NCI-H2196 treated with DMSO at 0.1 percent for 48 hours (cell line): ENCODE results near the gene KDR.

ENCODE experiments used
- DNase-seq: peaks from one replicate; lab custom pipeline; 2025; ENCODE audit not compliant: unreplicated experiment; lab: John Stamatoyannopoulos, UW

The KDR gene

GRCh38 chr4:55125087-55125721 is at the start of gene KDR:
Gene KDR (minus strand): TSS chr4:55125595. CDS start chr4:55125293, 302 bp downstream.
- no peak for DNase-seq

DNA sequence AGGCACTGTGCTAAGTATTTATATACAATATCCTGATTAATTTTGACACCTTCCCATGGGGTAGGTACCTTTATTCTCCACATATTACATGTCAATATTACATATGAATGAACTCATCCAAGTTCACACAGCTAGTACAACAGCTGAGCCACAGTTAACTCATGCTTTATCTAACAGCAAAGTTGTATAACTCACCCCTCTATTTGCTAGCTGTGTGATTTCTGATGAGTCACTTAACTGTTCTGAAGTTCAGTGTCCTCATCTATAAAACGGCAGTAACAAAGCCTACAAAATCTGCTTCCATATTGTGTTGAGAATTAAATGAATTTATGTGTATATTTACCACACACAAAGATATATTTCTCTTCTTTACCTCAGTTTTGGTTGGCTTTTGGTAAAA is 48.2 kb upstream of the KDR start:
- DNase-seq: no peak

DNA sequence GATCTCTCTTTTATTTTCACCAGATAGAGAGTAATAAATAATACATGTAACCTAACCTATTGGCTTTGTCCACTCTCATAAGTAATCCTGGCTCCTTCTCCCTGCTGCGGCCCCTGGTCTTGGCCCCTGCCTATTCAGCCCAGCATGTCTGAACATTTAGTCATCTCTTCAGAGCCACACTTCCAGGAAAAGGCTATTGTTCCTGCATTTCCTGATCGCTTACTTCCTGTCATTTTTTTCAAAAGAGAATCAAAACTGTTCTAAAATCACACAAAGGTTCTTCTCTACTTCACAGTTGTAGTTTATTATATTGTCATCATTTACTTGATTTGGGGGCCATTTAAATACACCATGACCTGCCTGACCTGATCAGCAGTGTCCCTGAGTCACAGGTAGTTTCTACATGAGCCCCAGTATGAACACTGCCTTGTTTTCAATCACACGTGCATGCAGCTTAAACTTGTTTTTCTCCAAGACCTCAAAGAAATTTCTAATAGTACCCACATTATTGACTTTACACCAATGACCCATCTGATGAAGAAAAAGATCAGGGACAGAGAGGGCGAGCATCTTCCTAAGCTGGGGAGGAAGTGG is 47.4 kb upstream of the KDR start:
- DNase-seq: no peak

DNA sequence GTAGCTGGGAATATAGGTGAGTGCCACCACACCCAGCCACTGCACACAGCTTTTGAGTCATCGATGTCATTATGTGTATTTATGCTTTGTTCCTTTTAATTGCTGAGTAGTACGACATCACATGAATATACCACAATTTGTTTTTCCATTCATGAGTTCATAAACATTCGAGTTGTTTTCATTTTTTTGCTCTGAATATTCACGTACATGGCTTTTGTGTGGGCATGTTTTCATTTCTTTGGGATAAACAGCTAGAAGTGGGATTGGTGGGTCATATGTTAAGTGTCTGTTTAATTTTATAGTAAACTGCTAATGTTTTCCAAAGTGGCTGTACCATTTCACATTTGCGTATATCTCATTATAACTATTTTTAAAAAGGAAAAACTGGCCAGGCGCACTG is 45.1 kb upstream of the KDR start:
- DNase-seq: no peak

GRCh38 chr4:55169352-55169961 is 44.1 kb upstream of the KDR start:
- DNase-seq: no peak

- no peak for DNase-seq
Measured at GRCh38 chr4:55162396-55162795, 37.0 kb upstream of the KDR start.

- DNase-seq: no peak
Measured at GRCh38 chr4:55161739-55162138, 36.3 kb upstream of the KDR start.

DNA sequence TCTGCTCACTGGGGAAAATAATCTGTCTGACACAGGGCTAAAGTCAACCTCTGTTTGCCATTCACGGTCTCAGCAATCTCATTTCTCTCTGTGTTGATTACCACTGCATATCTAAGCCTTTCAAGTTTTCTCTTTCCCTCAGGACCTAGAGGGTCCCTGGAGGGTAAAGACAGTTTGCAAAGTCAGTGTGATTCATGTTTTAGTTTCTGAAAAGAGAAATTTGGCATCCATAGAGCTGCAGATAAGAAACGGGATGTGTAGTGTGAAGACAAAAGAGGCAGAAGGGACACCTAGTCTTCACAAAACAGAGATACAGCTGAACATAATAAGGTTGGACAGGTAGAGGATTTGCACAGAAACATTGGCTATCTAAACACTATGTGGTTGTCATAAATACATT is 34.5 kb upstream of the KDR start:
- DNase-seq: no peak

- DNase-seq: no peak
Measured at GRCh38 chr4:55158957-55159356, 33.6 kb upstream of the KDR start.

DNA sequence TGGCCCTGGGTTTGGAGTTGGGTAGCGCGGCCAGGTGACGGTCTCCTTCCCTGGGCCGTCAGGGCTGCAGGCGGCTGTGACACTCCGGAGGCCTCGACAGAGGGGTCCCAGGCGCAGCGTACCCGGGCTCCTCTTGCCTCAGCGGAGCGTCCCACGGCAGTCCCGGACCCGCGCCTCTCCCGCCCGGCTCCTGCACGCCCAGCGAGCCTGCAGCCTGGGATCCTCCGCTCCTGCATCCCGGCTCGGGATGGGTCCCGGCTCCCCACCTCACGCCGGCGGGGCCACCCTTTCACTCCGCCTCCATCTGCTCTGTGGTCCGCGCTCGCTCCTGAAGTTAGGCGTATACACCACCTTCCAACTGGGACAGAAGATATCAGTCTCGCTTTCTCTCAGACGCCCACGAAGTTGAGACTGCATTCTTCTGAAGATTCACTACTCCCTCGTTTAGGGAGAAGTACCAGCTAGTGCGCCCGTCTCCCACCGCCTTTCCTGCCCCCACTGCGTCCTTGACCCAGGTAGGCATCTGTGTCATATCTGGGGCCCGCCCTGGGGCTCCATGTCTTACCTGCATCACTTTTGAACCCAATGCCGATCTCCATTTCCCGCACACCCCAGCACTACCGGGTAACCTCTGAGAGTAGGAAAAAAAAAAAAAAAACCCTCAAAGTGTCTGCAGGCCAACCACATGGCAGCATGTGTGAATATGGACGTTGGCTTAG is 32.3 kb upstream of the KDR start:
- DNase-seq: no peak

DNA sequence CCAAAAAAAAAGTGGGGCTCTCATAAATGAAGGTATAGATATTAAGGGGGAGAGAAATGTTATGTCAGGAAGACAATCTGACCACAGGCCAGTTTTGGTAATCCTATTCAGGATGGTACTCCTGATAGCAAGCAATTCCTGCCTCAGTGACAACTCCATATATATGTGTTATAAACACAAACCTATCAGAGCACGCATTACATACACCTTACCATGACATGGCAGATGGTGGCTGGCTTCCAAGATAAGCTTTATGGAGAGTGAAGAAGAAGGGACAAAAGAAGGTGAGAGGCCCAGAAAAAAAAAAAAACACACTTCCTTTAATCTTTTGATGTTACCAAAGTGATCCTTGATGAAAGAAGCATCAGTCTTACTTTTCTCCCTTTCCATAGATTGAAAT is 29.5 kb upstream of the KDR start:
- DNase-seq: no peak

DNA sequence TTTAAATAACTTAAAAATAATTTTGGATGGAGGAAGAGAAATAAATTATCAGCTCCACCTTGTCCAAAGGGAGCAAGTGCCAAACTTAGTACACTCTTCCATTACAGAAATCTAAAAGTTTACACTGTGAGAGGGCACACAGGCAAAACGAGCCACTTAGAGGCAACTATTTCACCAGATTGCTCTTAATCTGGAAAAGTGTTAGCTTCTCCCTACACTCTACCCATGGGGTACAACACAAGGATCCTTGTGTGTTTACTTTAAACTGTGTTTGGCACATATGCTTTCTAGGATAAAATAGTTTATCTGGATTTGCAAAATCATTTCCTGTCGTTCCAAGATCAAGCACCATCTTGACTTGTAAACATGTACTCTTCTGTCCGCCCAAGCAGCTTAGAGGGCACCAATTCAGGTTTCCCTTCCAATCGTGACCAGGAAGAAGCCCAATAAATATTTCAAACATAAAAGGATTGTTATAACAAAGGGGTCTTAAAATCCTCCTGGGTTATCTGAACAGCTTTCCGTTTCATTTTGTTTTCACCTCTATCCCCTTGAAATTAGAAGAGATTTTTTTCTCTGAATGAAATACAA is 29.0 kb upstream of the KDR start:
- DNase-seq: no peak

DNA sequence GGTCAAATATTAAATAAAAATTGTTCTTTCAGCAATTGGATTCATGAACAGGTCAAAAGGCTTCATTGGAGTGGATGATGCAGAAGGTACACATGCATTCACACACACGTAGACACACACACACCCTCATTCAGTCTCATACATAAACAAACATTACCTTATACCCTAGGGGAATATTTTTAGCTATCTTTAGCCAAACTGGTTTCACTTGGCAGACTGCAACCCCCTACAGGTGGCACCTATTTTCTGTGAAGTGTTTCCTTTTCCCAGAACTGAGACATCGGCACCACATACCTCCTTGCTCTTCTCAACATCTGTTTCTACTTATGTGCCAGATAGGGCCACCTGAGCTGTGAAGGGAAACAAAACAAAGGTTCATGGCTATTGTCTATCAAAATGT is 18.5 kb upstream of the KDR start:
- no peak for DNase-seq

DNA sequence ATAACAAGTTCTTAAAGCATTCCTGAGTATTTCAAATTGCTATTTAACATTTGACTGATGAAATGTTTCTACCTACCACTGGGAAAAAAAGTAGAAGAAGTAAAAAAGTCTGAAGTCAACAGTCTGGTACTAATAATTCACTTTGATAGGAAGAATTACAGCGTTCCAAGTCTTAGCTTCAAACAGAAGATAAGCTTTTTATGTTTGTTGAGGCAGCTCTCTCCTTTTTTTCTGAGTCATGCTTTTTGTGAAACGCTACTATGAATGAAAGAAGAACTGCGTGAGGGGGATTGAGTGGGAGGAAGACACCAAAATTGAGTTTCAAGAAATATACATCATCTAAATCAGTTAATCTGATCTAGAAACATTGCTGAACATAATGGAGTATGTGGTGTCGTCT is 13.0 kb upstream of the KDR start:
- no peak for DNase-seq

DNA sequence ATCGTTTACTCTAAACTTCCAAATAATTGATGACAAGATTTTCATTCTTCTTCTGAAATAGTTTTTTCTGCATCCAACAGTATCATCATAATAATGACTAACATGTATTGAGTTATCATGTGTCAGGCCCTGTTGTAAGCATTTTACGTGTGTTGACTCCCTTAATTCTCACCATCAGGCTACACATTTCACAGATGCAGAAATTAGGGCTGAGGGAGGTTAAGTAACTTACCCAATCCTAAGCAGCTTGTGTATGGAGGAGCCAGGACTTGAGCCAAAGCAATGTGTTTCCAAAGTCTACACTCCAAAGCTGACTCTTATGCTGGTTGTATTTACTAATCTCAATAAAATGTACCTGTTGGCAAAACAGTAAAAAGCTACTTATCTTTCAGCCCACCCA is 11.2 kb upstream of the KDR start:
- DNase-seq: no peak

DNA sequence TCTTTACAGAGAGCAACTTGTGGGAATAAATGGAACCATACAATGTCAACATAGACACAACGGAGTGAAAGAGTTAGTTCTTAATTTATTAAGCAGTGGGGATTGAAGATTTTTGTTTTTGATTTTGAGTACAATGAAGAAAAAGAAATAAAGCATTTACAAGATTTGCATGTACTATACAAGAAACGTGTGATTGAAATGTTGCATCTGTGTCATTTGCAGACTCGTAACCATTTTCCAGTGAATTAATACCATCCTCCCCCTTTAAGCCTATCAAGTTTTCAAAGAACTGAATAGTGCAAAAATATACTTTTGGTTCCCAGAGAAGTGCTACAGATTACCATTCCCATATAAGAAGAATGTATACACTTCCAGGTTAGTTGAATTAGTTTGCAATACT is 8.6 kb upstream of the KDR start:
- DNase-seq: no peak

GRCh38 chr4:55132775-55133174 is 7.4 kb upstream of the KDR start:
- DNase-seq: no peak

DNA sequence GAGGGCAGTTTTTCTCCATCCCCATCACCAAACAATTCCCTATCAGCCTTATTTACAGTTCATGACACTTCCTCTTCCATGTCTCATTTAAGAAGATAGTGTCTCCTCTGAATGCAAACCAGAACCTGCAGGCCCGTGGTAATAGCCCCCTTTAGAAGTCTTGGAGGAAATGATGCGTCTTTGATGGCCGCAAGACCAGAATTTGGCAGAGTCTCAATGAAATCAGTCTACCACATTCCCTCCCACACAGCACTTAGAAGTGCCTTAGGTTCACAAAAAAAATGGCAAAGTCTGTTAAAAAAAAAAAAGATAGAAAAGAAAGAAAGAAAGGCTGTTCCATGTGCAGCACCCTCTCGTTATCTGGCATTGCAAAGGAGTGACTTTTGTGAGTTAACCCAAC is 2.1 kb upstream of the KDR start:
- no peak for DNase-seq

GRCh38 chr4:55127053-55127452 is 1.7 kb upstream of the KDR start:
- DNase-seq: no peak

DNA sequence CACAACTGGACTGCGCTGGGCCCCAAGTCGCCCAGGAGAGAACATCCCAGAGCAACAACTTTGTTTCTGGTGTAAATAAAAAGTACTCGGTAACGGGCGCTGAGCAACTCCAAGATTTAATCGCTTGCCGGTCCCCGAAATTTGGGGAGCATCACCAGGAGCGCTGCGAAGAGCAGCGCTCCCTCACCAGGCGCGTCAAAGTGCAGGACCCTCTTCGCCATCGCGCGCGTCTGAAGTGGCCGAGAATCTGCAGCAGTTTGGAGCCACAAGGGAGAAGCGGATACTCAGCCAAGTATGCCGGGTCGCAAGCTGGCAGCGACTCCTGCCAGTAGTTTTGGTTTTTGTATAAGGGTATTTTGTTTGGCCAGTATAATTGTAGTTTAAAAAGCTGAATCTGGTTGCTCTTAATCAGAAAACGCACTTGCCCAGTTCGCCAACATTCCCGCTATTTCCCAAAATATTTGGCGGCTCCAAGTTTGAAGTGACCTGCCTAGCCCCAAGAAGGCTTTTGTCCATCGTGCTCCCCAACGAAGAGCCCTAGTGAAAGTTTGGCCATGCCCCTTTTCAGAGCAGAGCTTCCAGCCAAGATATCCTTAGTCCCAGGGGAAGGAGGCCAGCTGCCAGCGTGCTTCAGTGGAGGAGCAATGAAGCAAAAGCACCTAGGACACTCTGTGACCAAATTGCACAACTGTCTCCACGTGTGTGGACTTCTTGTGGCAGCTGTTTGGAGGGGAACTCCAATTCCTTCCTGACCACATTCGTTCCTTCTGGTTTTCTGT is 557 bp upstream of the KDR start:
- DNase-seq: no peak
